ENCODE measurements around the gene LTO1.

- no peak for TF ChIP-seq CTCF (conservative IDR thresholded peaks at IDR 0.05; ENCODE audit: low read depth in 2 of 2)
- no peak for TF ChIP-seq EZH2 (IDR thresholded peaks at IDR 0.05; ENCODE audit: low read depth, unreplicated experiment)
- TF ChIP-seq CREB1 (CRISPR knock-in tag; IDR thresholded peaks at IDR 0.05; ENCODE audit: low read depth) = no peak
- no peak for TF ChIP-seq EZH2phosphoT487 (IDR thresholded peaks at IDR 0.05; ENCODE audit: unreplicated experiment)
- TF ChIP-seq ZNF331 (CRISPR knock-in tag; IDR thresholded peaks at IDR 0.05; ENCODE audit: low read depth) = no peak
These were observed 21.7 kb downstream of the LTO1 start for GRCh38 chr11:69653406-69653960.

Measured in GM23338 (cell line).